Endothelial cell (in vitro differentiated cells): Measurements from ENCODE around the gene SH2D2A. TPM values are rescaled to one million over a fixed set of nuclear protein-coding genes. Genes with fewer than 3 reads are reported as not detected.

Experiments used
- DNase-seq: peaks from one replicate; pipeline ENCODE4 v3.0.0; 2021; ENCODE audit warnings: low spot score
- H3K27ac Mint-ChIP-seq: one replicate; pipeline ENCODE4 v1.8.0; 2021; ENCODE audit warnings: mixed read lengths, inconsistent platforms; ENCODE audit not compliant: unreplicated experiment
- H3K27me3 Mint-ChIP-seq: one replicate; pipeline ENCODE4 v1.8.0; 2021; ENCODE audit warnings: mild to moderate bottlenecking, moderate library complexity, mixed read lengths, inconsistent platforms; ENCODE audit not compliant: unreplicated experiment
- H3K36me3 Mint-ChIP-seq: one replicate; pipeline ENCODE4 v1.8.0; 2021; ENCODE audit warnings: mild to moderate bottlenecking, low read depth, mixed read lengths, inconsistent platforms; ENCODE audit not compliant: unreplicated experiment
- H3K4me1 Mint-ChIP-seq: one replicate; pipeline ENCODE4 v1.8.0; 2021; ENCODE audit warnings: mild to moderate bottlenecking, mixed read lengths, inconsistent platforms; ENCODE audit not compliant: unreplicated experiment
- H3K4me3 Mint-ChIP-seq: one replicate; pipeline ENCODE4 v1.8.0; 2021; ENCODE audit warnings: mild to moderate bottlenecking, mixed read lengths, inconsistent platforms; ENCODE audit not compliant: unreplicated experiment
- H3K9me3 Mint-ChIP-seq: one replicate; pipeline ENCODE4 v1.8.0; 2021; ENCODE audit warnings: mixed read lengths, inconsistent platforms; ENCODE audit not compliant: unreplicated experiment
- long read RNA-seq: library from polyadenylated mRNA; unstranded; transcript quantifications from one replicate; pipeline ENCODE4 v2.0.0, GENCODE V29; 2020; ENCODE audit not compliant: unreplicated experiment
- total RNA-seq: library from RNA; stranded (reverse); fragmentation: NEBNext Ultra II Directional; extraction: Animal tissue kit (Norgen Biotek cat#: 25700); gene quantifications from one replicate; pipeline ENCODE4 v1.2.1, GENCODE V29; 2021; ENCODE audit not compliant: unreplicated experiment
- TF ChIP-seq, protein P1 (sequence below): fragments of 200-600 bp; sonication (generic); IDR thresholded peaks from one replicate; pipeline ENCODE4 v1.5.0; 2021; ENCODE audit warnings: antibody characterized with exemption; ENCODE audit not compliant: unreplicated experiment

SH2D2A gene
- total RNA-seq, result not detected
- long read RNA-seq, result 0 reads

DNA sequence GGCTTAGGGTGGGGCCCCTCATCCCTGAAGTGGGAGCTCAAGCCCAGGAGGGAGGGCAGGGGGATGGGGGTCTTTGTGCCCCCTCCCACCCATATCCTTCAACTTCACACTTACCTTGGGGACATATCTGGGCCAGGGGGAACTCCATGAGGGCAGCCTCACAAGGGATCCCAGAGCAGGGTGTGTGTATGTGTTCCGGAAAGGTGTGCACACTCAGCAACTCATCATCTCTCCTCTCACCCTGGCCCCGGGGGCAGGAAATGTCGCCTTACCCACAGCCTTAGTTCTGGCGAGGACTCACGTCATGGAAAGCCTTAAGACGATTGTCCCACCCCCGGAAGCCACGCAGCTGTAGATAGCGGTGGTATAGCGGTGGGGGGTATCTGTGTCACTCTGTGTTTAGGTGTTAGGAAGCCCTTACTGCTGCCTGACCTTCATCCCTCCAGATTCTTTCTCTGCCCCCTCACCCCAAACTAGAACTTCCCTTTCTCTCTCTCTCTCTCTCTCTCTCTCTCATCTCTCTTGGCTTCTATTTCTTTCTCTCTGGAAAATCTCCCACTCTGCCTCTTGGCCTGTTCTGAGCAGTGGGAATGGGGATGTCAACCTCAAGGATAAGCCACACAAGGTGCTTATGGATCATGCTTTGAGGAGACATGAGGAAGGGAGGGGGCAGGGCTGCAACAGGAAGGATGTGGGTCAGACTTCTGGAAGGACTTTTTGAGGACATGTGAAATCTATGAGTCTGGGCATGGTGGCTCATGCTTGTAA is at the start of gene SH2D2A:
TSS of gene SH2D2A (minus strand) at position 288 of the 768 bp plus-strand sequence. CDS start at position 148, 140 bp downstream.
- H3K27me3 Mint-ChIP-seq, result peaks cover 17% of the 10 kb centered on the region
- TF ChIP-seq, protein P1, sequence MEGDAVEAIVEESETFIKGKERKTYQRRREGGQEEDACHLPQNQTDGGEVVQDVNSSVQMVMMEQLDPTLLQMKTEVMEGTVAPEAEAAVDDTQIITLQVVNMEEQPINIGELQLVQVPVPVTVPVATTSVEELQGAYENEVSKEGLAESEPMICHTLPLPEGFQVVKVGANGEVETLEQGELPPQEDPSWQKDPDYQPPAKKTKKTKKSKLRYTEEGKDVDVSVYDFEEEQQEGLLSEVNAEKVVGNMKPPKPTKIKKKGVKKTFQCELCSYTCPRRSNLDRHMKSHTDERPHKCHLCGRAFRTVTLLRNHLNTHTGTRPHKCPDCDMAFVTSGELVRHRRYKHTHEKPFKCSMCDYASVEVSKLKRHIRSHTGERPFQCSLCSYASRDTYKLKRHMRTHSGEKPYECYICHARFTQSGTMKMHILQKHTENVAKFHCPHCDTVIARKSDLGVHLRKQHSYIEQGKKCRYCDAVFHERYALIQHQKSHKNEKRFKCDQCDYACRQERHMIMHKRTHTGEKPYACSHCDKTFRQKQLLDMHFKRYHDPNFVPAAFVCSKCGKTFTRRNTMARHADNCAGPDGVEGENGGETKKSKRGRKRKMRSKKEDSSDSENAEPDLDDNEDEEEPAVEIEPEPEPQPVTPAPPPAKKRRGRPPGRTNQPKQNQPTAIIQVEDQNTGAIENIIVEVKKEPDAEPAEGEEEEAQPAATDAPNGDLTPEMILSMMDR, result no peak
- no peak for DNase-seq
- H3K9me3 Mint-ChIP-seq, result no peaks in the 10 kb centered on the region
- H3K4me3 Mint-ChIP-seq, result no peak within 1 kb of the TSS
- peaks cover 4% of the 10 kb centered on the region for H3K4me1 Mint-ChIP-seq
- H3K27ac Mint-ChIP-seq, result no peak within 1 kb of the TSS
- peaks cover 9% of the 10 kb centered on the region for H3K36me3 Mint-ChIP-seq

GRCh38 chr1:156865865-156866248 is 49.2 kb upstream of the SH2D2A start:
- Mint-ChIP-seq H3K27me3 (peaks cover 27% of the 10 kb centered on the region), H3K36me3 (peaks cover 10% of the 10 kb centered on the region), H3K27ac (no peak overlapping the region), H3K4me1 (peaks cover 21% of the 10 kb centered on the region), H3K9me3 (no peaks in the 10 kb centered on the region), H3K4me3 (no peak overlapping the region)
- TF ChIP-seq, protein P1, result no peak
- DNase-seq, result no peak

DNA sequence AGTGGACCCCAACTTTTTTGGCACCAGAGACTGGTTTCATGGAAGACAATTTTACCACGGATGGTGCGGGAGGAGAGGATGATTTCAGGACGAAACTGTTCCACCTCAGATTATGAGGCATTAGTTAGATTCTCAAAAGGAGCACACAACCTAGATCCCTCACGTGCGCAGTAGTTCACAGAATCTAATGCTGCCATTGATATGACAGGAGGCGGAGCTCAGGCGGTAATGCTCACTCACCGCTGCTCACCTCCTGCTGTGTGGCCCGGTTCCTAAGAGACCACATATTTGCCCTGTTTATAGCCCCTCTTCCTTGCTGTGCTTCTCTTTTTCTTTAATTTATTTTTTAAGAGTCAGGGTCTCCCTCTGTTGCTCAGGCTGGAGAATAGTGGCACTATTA is 48.6 kb upstream of the SH2D2A start:
- TF ChIP-seq, protein P1, result no peak
- DNase-seq, result no peak
- Mint-ChIP-seq H3K27ac (peak overlapping the region; percentile 38), H3K4me3 (no peak overlapping the region), H3K27me3 (peaks cover 27% of the 10 kb centered on the region), H3K9me3 (no peaks in the 10 kb centered on the region), H3K36me3 (peaks cover 10% of the 10 kb centered on the region), H3K4me1 (peaks cover 23% of the 10 kb centered on the region)

- no peaks in the 10 kb centered on the region for H3K9me3 Mint-ChIP-seq
- H3K4me3 Mint-ChIP-seq, result no peak overlapping the region
- H3K27me3 Mint-ChIP-seq, result peaks cover 29% of the 10 kb centered on the region
- H3K4me1 Mint-ChIP-seq, result peaks cover 24% of the 10 kb centered on the region
- TF ChIP-seq, protein P1, result no peak
- peaks cover 10% of the 10 kb centered on the region for H3K36me3 Mint-ChIP-seq
- H3K27ac Mint-ChIP-seq, result peak overlapping the region; percentile 38
- DNase-seq, result no peak
These were observed 48.1 kb upstream of the SH2D2A start for GRCh38 chr1:156864796-156865195.

DNA sequence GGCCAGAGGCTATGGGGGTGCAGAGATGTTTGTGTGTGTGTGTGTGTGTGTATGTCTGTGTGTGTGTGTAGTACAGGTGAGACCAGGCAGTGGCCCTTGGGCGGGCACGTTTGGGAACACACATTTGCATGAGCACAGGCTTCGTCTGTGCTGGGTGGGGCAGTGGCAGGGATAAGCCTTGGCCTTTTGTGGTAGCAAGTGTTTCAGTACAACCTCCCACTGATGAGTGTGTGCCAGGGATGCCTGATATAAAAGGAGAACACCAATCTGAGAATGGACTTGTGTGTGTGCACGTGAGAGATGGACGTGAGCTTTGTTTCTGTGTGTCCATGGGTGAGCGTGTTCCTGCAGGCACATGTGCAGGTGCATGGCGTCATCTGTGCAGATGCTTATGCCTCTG is 47.0 kb upstream of the SH2D2A start:
- Mint-ChIP-seq H3K27ac (no peak overlapping the region), H3K36me3 (peaks cover 10% of the 10 kb centered on the region), H3K4me3 (peak overlapping the region; percentile 50), H3K4me1 (peaks cover 26% of the 10 kb centered on the region), H3K27me3 (peaks cover 34% of the 10 kb centered on the region), H3K9me3 (no peaks in the 10 kb centered on the region)
- DNase-seq, result no peak
- TF ChIP-seq, protein P1, result no peak
